Stimulated activated CD8-positive, alpha-beta memory T cell treated with anti-CD3 and anti-CD28 coated beads, Interleukin-4, amount 100 ng/mL, for 1 hour (primary cell): ENCODE results near the gene TEKT1.
A peak's percentile ranks its signal among the peaks of the same experiment; 100 is the strongest.
"Not testable (repeated sequence)": the region's sequence is repeated elsewhere in the genome, so short reads cannot be mapped to it uniquely, and the experiment has no call there.

Experiments used
- DNase-seq, 2 donors: peaks; one replicate each; pipeline ENCODE4 v3.0.0-alpha.2; 2020; ENCODE audit warnings: low read depth in 2 of 2, low spot score in 1 of 2

TEKT1 gene

DNA sequence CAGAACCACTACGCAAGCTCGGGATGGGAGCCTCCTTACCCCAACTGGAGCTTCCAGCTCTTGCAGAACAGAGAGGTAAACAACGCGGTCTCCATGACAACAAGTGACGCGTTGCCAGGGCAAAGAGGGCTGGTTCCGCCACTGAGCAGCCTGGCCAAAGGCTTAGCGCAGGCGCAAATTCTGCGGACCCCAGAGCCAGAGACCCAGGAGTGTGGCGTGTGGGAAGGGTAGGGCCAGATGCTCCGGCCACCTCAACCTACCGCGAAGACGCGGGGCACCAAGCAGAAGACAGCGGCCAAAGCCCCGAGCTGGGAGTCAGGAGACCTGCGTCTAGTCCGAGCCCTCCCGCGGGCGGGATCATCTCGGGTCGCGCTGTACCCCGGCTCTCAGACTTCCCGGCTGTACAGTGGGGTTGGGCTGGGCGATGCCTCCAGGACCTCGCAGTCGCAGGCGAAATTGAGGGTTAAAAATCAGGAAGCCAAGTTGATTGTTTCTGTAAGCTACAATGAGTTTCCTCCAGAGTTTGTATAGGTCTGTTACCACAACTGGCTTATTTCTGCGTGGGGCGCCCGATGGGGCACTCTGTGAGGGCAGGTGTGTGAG lies at the start of gene TEKT1:
Gene TEKT1, minus strand, starts transcription at position 69 of the 603 bp plus-strand sequence. CDS start 1,353 bp downstream, outside the sequence.
- peak; percentile 52 to 57 for DNase-seq

DNA sequence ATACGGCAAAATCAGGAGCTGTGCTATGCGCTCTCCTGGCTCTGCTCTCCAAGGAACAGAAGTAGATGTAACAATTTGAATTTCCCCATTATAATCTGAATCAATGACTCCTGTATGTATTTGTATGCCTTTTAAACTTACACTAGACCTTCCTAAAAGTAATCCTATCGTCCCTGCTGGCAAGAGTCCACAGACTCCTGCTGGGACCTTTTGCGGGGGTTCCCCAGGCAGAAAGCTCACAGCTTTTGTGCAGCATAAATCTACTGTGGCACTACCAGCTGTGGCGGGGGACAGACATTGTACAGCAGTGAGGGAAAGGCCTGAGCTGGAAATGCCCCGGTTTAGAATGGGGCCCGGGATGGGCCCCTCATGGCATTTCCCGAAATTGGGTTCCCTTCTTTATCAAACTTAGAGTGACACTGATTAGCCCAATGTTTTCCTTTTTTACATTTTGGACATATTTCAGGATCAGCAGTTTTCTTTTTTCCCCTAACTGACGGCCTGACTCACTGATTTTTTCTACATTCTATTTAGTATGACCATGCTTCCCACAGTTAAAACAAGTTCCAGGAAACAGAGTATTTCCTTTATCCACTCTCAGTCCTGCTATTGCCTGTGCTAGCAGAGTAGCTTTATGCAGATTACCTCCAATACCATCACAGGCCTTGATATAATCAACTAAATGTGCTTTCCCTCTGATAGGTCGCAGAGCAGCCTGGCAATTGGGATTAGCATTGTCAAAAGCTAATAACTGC lies 47.9 kb upstream of the TEKT1 start:
- DNase-seq, result not testable (repeated sequence)

DNA sequence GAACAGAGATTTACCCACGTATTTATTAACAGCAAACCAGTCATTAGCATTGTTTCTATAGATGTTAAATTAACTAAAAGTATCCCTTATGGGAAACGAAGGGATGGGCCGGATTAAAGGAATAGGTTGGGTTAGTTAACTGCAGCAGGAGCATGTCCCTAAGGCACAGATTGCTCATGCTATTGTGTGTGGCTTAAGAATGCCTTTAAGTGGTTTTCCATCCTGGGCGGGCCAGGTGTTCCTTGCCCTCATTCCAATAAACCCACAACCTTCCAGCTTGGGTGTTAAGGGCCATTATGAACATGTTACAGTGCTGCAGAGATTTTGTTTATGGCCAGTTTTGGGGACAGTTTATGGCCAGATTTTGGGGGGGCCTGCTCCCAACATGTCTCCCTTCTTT lies 43.7 kb upstream of the TEKT1 start:
- not testable (repeated sequence) for DNase-seq

DNA sequence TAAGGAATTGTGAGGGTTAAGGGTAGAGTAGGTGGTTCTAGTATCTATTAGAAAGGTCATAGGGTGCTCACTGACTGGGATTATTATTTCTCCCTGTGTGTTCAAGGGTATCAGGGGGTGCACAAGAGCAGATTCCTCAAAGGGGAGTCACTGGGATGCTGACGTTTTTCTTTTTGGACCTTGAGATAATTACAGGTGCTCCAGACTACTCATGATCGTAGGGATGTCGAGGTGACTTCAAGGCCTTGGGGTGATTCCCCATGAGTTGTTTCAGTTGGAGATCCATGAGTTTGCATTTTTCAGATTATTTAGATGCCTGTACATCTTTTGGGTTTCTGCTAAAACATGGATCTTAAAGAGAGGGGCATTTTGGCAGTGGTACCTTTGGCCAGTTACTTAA lies 41.4 kb upstream of the TEKT1 start:
- DNase-seq, result no peak

DNA sequence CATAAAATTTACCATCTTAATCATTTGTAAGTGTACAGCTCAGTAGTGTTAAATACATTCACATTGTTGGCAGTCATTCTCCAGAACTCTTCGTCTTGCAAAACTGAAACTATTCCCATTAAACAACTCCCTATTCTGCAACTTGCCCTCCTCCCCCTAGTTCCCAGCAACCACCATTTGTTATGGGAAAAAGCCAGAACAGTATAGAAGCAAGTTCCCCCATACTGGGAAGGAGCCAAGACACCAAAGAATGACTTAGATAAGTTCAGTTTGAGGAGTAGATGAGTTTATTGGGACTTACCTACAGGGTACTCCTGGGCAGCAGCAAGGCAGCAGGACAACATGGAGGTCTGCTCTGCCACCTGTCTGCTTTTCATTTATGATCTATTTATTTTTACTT lies 39.3 kb upstream of the TEKT1 start:
- DNase-seq, result no peak

DNA sequence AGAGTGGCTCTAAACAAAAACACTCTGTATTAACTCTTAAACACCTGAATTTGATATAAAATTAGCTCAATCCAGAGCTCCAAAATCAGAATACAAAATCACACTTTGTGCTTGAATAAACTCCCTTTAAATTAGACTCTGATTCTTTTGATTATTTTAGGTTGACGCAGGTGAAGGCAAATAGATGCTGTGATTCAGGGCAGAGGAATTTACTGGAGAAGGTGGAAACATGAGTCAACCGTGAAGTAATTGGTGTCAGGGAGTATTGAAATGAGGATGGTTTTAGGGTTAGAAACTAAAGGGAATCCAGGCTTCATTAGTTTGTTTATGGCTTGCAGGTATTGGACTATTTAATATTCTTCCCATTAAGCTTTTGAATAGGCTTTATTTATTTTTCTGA lies 37.1 kb upstream of the TEKT1 start:
- DNase-seq, result no peak

DNA sequence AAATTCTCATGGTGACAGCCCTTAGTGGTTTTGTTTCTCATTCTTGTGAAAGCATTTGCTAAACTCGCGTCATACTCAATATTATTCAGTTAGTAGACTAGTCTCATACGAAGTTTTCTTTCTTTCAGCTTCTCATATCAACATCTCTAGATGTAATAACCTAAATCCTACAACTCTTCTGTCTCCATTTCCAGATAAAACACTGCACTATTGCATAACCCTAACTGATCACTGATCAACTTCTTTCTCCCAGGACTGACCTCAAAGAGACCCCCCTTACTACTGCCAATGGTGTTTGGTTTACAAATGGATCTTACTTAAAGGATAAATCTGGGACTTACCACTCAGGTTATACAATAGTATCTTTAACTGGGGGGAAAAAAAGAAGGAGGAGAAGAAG lies 36.3 kb upstream of the TEKT1 start:
- no peak for DNase-seq

DNA sequence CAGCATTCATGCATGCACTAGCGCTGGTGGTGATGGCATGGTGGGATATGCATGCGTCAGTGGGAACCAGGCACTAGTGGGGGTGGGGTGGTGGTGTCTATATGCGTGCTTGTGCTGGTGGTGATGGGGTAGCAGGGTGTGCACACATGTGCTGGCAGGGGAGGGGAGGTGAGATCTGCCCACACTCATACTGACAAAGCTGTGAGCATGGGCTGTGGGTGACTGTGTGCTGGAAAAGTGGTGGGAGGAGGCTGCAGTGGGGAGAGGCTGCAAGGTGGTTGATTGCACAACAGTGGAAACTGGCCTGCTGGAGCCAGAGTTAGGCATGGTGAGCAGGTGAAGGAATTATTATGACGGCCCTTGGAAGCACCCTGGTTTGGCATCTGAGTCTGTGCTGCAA lies 31.3 kb upstream of the TEKT1 start:
- no peak for DNase-seq

DNA sequence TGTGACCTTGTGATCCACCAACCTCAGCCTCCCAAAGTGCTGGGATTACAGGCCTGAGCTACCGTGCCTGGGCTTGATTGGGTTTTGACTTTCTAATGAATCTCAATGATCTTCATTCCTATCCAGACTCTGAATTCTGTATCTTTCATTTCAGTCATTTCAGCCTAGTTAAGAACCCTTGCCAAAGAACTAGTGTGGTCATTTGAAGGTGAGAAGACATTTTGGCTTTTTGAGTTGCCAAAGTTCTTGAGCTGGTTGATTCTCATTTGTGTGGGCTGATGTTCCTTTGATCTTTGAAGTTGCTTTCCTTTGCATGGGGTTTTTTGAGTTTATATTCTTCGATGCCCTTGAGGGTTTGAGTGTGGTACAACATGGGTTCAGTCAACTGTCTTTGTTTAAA lies 30.6 kb upstream of the TEKT1 start:
- no peak for DNase-seq

DNA sequence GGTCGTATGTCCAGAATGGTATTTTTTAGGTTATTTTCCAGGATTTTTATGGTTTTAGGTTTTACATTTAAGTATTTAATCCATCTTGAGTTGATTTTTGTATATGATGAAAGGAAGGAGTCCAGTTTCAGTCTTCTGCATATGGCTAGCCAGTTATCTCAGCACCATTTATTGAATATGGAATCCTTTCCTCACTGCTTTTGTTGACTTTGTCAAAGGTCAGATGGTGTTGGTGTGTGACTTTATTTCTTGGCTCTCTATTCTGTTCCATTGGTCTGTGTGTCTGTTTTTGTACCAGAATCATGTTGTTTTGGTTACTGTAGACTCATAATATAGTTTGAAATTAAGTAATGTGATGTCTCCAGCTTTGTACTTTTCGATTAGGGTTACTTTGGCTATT lies 26.4 kb upstream of the TEKT1 start:
- no peak for DNase-seq

DNA sequence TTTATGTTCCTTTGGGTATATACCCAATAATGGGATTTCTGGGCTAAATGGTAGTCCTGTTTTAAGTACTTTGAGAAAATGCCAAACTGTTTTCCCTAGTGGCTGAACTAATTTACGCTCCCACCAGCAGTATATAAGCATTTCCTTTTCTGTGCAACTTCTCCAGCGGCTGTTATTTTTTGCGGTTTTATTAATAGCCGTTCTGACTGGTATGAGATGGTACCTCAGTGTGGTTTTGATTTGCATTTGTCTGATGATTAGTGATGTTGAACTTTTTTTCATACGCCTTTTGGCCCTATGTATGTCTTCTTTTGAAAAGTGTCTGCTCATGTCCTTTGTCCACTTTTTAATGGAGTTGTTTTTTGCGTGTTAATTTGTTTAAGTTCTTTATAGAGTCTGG lies 25.8 kb upstream of the TEKT1 start:
- DNase-seq, result no peak

DNA sequence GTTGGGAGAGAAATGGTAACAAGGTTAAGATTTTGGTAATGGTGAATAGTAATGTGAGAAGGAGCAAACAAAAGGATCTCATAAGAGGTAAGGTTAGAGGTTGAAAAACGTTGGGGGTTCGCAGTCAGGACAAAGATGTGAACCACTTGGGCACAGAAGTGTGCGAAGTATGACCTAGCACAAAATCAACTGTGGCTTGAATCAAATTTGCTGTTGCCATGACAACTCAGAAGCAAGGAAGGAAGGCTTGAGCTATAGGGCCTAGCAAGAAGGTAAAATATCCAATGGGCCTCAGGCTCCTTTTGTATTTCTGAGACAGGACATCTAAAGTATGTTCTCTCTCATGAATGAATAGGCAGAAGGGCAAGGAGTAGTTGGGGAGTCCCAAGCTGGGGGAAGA lies 24.5 kb upstream of the TEKT1 start:
- DNase-seq, result no peak

DNA sequence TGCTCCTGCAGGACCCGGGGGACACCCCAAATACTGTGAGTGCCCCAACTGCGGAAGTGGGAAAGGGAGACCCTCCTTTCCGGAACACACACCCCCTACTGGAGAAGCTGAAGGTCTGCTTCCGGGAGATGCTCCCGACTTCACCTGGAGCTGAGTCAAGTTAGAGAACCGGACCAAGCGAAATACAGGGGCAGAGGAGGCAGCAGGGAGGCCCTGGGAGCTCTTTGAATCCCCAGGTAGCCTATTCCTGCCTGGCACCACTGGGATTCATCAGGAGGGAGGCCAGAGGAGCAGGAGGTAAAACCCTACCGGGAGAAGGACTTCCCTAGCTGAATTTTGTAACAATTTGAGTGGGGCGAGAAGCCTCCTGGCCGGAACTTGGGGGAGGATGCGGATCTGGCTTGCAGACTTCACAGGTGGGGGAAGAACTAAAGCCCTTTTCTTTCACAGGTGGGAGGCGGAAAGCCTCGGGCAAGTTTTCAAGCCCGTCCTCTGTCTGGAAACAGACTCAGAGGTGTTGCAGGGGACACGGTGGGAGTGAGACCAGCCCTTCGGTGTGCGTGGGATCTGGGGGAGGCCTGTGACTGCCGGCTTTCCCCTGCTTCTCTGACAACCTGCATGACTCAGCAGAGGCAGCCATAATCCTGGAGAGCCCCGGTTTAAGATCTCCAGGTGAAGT lies 22.4 kb upstream of the TEKT1 start:
- no peak for DNase-seq

DNA sequence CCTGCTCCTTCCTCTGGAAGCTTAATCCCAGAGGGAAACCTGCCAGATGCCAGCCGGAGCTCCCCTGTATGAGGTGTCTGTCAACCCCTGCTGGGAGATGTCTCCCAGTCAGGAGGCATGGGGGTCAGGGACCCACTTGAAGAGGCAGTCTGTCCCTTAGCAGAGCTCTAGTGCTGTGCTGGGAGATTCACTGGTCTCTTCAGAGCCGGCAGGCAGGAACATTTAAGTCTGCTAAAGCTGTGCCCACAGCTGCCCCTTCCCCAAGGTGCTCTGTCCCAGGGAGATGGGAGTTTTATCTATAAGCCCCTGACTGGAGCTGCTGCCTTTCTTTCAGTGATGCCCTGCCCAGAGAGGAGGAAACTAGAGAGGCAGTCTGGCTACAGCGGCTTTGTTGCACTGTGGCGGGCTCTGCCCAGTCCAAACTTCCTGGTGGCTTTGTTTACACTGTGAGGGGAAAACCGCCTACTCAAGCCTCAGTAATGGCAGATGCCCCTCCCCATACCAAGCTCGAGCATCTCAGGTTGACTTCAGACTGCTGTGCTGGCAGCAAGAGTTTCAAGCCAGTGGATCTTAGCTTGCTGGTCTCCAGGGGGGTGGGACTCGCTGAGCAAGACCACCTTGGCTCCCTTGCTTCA lies 17.1 kb upstream of the TEKT1 start:
- not testable (repeated sequence) for DNase-seq

DNA sequence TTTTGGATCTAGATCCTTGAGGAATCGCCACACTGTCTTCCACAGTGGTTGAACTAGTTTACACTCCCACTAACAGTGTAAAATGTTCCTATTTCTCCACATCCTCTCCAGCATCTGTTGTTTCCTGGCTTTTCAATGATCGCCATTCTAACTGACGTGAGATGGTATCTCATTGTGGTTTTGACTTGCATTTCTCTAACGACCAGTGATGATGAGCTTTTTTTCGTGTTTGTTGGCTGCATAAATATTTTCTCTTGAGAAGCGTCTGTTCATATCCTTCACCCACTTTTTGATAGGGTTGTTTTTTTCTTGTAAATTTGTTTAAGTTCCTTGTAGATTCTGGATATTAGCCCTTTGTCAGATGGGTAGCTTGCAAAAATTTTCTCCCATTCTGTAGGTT lies 14.6 kb upstream of the TEKT1 start:
- not testable (repeated sequence) for DNase-seq

DNA sequence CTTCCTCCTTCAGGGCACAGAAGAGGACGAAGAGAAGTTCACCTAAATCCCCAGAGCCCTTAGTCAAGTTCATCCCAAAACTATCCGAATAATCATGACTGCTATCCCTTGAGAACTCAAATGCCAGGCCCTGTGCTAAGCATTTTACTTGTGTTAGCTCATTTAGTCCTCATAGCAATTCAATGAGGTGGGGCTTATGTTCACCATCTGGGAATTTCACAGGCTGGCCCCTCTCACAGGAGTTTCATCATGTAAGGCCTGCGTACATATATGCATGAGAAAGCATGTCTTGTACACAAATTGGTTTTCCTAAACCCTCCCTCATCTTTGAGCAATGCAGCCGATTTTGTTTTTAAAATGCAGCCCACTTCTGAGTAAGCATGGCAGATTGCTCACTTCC lies 12.9 kb upstream of the TEKT1 start:
- not testable (repeated sequence) for DNase-seq

DNA sequence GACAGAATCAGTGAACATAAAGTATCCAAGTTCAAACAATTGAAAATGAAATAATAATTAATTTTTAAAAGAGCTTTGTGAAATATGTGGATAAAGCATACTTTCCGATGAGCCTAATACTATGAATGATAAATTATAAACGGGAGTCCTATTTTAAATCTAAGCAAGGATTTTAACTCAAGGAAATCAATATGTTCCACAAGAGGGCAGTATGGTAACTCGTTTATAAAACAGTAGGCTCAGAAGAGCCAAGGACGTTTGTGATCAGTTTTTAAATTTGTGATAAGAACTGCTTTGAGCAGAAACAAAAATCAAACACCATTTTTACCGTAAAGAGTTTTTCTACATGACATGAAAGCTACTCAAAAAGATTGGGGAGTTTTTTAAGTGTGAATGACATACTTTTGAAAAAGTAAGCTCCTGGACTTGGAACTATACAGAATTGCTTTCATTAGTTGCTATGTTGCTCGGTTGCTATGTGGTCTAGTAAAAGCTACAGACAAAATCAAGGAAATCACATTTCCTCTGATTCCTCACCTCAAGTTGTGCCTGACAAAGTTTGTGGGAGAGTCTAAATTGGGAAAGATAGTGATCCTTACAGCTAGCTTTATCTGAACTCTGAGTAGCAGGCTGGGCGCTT lies 11.8 kb upstream of the TEKT1 start:
- DNase-seq, result no peak

DNA sequence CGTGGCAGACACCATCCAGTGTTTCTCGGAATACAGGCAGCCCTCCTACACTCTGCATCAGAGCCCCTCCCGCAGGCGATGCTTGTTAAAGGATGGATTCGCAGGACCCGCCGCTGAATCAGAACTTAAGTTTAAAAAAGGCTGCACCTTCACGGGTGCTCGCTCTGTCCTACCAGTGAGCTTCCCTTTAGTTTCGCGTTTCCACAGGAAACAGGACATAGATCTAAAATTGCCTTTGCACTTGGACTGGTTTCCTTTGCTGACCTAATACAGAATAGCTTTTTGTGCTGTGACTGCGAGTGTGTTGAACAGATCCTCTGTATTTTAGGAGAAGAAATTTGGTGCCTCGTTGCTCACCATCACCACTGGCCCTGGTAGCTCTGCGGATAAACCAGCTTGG lies 10.2 kb upstream of the TEKT1 start:
- DNase-seq, result not testable (repeated sequence)

DNA sequence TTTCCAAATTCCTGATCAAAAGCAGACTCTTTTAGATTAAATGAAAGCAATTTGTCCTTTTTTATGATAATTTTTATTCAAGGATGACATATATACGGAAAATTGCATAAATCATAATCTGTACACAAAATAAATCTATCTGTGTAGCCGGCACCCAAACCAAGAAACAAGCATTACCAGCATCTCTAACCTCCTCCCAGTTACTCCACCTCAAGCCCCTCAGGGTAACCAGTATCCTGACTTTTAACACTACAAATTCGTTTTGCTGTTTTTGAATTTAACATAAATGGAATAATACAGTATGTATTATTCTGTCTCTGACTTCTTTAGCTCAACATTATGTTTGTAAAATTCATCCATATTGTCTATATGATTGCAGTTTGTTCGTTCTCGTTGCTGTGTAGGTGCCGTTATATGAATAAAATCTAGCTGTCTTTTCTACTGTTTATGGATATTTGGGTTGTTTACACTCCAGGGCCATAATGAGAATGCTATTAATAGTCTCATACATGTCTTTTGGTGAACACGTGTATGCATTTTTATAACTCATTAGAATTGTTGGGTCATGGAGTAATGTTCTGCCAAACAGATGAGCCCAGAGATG lies 1.0 kb downstream of the TEKT1 start:
- DNase-seq, result no peak

DNA sequence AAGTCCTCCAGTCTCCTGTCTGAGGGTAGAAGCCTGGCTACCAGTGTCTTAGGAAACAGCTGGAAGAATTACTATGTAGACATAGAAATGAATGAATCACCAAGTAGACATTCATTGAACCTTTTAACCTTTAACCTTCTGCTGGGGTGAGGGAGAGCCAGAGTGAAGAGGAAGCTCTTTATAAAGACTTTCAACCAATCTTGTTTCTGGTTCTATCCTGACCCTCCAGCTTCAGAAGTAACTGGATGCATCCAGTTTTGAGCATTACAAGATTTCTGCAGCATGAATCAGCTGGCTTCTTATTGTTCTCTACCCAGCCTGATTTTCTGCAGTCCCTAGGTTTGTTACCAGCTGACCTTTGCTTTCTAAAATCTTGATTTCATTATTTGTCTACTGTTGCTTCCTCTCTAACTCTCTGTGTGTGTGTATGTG lies 8.5 kb downstream of the TEKT1 start:
- DNase-seq, result no peak

DNA sequence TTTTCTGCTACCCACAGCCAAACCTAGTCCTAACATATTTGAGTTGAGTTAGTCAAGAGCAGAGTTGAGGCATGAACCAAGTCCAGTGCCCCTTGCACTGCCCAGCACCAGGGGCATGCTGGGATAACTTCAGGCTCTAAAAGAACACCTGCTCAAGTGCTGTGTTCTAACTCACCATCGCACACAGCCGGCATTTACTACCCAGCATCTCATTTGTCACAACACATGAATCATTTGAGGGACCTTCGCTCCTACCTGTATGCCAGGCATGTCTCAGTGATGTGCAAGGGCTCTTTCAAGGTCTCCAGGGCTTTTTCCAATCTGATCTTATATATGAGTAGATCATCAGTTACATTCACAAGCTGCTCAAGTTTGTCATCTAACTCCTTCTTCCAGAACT lies 12.6 kb downstream of the TEKT1 start:
- no peak for DNase-seq
